ENCODE measurements around the gene CROCC2.

DNA sequence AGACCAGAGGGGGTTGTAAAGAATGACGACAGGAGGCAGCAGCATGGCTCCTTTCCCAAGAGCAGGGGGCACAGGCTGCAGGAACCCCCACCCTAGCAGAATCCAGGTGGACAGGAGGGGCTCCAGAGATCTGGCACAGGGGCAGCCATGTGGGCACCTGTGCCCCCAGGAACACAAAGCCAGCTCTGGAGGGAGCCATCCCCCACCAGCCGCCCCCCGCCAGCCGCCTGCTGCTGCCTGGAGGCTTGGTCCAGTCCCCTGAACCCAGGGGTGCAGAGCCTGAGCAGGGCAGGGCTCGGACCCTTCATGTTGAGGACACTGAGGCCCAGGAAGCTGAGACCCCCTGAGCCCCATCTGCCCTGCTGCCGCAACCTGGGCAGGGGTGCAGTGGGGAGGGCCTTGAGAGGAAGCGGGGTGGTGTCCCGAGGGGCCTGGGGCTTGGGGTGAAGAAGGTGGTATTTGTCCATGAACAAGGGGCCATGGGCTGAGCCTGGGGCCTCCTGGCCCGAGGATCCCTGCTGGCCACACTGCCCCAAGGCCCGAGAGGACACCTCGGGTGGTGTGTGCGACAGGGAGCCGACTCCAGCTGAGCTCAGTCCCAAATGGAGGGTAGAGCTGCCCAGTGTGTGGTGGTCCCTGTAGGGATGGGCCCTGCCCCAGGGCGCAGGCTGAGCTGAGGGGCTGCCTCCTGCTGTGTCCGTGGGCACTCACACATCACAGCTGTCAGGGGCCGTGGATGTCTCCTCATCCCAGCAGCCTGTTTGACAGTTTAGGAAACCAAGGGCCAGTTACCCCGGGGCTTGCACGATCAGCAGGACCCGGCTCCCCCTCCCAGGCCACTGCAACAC, 52.5 kb downstream of the CROCC2 start:
- no peak for TF ChIP-seq CTCF (conservative IDR thresholded peaks at IDR 0.05; ENCODE audit: low read length)
- no peak for TF ChIP-seq EZH2phosphoT487 (IDR thresholded peaks at IDR 0.05; ENCODE audit: borderline replicate concordance, low read depth, low read length)
